GM18858 (cell line): ENCODE measurements around the gene COL24A1.
"Not testable (repeated sequence)": the region's sequence is repeated elsewhere in the genome, so short reads cannot be mapped to it uniquely, and the experiment has no call there.

ENCODE experiments used
- ATAC-seq: cut with Tn5 transposase; IDR thresholded peaks from one replicate; pipeline ENCODE4 v1.9.1; 2021; ENCODE audit not compliant: unreplicated experiment

The COL24A1 gene

DNA sequence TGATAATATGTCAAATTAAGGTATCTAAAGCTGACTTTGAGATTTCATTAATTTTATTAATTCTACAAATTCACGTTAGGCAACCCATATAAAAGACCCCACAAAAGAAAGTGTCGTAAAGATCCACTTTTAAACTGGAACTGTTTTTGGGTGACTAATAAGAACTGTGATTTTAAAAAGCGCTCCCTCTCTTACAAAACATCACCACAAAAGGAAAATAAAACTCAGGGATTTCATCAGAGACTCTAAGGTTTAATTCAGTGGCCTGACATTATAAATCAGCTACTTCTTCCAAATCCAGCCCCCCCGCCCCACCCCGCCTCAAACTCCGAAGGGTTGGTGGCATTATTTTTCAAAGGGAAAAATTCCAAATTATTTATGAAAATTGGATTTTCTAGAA is 2.7 kb downstream of the COL24A1 start:
- ATAC-seq, result no peak

DNA sequence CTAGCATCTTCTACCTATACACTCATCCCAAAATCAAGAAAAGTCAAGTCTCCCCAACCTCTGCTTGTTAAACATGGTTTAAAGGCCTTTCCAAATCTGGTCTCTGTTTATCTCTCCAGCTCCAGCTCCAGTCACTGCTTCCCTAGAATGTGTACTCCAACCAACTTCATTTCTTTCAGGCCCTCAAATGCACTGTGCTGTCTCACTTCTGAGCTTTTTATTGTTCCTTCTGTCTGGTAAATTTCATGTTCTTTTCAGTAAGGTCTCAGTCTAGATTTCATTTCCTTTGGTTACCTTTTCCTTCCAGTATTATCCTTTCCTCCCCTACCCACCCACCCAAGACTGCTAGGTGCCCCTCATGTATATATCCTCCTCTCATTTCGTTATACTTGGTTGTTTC is 3.7 kb downstream of the COL24A1 start:
- ATAC-seq, result no peak

DNA sequence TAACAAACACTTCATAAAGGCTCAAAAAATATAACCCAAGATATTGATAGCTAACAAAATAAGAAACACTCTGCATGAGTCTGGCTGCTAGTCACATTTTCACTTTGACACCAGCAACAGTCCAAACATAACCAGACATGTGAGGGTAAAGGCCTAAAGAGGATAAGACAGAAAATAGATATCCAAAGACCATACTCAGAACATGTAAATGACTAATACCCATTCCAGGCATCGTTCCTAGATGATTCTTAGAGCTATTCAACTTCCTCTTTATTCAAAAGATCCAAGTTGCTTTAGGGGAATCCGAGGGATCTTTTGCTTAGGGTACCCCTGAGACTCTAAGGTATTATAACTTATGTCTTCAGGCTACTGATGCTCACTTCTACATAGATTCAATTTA is 5.1 kb downstream of the COL24A1 start:
- no peak for ATAC-seq

DNA sequence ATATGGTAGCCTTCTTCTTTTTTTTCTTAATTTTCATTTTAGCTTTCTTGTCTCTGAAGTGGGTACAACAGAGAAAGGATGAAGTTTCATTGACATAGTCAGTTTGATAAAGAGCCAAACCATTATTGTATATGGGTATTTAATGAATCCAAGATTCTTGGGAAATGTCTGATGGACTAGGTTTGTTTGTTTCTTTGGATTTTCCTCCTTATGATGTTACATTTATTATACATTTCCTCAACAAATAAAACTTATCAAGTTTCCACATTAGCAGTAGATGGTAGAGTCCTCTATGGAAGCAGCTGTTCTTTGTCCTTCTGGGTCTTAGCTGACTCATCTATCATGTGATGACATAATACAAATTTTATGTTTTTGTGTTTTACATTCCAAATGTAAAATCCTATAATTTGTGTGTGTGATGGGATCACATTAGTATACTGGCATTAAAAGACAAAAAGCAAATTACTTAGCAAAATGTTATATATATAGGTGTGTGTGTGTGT is 6.0 kb downstream of the COL24A1 start:
- no peak for ATAC-seq

DNA sequence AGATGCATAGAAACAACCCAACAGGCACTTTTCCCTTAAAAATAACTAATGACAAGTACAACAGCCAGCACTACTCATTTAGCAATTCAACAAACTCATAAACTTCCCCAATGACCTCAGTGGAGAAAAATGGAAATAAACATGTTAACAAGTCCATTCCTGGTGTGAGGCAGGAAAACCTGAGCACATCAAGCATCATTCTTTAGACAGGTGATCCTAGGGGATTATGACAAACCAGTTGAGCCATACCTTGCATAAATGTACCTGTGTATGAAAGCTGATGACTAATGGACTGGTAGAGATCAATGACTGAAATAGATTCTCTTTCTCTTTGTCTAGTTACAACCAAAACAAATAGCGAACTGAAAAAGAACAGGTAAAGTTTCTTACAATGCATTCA is 7.0 kb downstream of the COL24A1 start:
- no peak for ATAC-seq

DNA sequence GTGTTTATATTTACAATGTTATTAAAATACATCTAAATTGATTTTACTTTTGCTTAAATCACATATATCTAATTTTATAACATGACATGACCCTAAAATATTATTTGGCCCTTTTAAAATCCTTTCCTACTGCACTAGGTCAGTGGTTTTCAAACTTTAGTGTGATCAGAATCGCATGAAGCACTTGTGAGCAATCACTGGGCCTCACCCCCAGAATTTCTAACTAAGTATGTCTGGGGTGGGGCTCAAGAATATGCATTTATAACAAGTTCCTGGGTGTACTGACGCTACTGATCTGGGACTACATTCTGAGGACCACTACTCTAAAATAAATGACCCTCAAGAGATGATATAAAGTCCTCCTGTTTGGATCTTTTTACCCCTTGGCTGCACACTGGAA is 8.8 kb downstream of the COL24A1 start:
- no peak for ATAC-seq

DNA sequence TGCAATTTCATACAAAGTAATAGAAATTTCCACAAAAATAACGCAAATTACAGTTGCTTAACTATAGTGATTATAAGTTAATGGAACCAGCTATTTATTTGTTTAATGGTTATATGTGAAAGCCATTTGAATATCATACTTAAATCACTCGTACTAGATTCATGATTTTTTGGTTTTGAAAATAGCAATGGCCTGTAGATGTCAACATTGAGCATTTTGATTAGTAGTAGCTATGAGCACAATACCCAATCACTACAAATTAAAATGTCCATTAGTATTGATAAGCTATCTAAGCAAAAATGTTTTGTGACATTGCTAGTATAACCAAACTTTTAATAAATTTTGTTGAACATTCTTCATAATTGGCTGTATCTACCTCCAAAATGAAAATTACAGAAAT is 10.0 kb downstream of the COL24A1 start:
- ATAC-seq, result no peak

DNA sequence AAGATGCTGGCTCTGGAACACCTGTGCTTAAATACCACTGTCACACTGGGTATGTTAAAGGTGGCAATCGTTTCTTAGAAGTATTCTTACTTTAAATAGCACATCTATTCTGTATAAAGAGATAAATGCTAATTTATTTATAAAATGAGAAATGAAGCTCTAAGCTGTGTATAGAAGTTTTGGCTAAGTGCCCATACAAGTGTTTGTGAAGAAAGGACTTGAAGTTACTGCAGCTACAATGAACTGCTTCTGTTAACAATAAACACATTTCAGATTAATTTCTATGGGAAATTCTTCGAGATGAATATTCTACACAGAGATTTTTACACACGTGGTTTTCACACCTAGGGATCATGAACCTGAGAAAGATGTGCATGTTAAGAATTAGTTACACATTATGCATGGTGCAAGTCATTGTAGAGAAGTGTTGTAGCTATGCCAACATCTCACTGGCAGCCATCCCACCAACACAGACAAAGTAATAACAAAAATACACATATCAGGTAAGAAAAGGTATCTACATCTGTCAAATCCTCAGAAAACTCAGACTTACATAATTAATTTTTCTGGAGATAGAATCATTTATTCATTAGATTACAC is 16.2 kb downstream of the COL24A1 start:
- ATAC-seq, result no peak

DNA sequence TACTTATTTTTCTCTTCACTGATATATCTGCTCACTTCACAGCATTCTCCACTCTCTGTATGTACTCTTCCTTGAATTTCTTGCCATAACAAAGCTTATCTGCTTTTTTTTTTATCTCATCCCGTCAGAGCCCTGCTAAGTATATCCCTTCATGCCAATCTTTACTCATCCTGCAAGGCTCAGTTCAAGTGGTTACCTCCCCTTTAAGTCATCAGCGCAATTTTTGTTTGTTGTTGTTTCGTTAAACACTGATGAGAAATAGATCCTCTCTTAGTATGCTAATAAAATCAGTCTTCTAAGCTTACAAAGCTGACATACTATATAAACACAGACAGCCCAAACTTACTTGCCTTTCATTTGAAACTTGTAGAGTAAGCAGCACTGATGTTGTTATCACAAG is 17.8 kb downstream of the COL24A1 start:
- ATAC-seq, result no peak

DNA sequence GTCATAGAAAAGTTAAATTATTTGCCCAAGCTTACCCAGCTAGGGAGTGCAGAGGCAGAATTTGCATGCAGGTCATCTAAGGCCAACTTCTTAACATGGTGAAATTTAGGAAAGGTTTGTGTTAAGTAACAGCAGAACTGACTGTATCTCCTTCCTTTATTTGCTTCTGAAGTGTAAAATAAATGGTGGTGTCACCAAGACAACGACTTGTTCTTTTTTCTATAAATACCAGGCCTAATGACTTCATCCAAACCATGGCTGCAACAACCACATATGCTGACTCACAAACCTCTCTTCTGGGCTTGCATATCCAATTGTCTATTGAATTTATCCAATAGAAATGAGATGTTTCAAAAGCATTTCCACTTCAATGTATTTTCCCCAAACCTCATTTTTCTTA is 19.1 kb downstream of the COL24A1 start:
- no peak for ATAC-seq

DNA sequence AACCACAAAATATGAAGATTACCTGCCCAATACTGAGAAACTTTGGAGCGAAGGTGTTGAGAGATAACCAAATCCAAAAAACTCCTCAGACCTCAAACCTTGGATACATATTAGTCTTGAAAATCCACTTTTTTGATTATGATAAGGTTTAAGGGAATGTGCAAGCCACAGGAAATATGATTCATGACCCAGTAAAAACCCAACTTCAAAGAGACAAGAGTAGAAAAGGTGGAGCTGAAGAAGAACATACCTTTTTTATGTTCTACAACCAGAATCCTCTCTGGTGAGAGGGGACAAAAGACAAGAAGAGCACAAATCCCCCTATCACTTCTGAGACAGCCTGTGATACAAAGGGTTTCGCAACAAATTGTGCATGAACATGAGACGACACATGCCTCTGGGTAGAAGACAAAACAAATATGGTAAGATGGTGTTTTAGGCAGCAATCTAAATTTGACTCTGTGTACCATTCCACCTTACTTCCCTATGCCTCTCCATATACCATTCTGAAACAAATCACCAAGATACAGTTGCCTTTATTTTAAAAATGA is 37.3 kb downstream of the COL24A1 start:
- ATAC-seq, result no peak

DNA sequence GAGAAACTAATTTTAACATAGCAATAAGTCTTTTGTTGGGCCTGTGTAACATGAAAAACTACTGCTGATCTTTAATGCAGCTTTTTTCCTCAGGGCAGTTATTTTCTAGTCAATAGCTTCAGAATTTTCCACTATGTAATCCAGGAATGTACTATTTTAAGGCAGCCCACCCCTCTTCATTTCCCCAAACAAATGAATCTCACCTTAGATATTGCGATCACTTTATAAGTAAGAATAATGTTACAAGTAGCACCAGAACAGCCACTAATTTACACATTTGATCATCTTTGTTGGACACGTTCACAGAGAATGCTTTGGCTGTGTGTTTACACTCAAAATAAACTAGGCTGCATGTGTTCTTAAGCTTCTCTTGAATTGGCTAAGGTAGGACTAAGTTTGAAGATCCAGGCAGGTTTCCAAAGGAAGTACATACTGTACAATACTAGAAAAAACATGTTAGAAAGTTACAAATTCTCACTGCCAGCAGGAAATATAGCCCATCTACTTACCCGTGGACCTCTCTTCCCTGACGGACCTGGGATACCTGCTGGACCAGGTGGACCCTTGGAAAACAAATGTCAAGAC is 41.7 kb downstream of the COL24A1 start:
- no peak for ATAC-seq

DNA sequence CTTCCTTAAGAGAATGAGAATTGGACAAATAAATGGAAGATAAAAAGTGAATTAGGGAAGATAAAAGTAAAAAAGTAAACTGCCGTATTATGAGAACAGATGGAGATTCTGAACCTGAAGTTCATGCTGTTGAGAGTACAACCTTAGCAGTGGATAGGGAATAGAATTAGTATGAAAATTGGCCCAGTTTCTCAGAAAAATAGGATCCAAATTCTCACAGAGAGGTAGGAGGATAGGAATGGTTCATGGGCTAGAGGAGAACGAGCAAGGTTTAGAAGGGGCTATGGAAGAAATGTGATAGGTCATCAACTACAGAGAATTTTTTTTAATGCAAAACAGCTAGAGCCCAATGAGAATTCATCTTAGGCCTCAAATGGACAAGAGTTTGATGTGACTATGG is 42.3 kb downstream of the COL24A1 start:
- no peak for ATAC-seq

DNA sequence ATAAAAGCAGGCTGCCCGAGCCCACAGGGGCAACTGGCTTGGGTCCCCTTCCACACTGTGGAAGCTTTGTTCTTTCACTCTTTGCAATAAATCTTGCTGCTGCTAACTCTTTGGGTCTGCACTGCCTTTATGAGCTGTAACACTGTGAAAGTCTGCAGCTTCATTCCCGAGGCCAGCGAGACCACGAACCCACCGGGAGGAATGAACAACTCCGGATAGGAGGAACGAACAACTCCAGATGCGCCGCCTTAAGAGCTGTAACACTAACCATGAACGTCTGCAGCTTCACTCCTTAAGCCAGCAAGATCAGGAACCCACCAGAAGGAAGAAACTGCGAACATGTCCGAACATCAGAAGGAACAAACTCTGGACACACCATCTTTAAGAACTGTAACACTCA is 45.0 kb downstream of the COL24A1 start:
- not testable (repeated sequence) for ATAC-seq

DNA sequence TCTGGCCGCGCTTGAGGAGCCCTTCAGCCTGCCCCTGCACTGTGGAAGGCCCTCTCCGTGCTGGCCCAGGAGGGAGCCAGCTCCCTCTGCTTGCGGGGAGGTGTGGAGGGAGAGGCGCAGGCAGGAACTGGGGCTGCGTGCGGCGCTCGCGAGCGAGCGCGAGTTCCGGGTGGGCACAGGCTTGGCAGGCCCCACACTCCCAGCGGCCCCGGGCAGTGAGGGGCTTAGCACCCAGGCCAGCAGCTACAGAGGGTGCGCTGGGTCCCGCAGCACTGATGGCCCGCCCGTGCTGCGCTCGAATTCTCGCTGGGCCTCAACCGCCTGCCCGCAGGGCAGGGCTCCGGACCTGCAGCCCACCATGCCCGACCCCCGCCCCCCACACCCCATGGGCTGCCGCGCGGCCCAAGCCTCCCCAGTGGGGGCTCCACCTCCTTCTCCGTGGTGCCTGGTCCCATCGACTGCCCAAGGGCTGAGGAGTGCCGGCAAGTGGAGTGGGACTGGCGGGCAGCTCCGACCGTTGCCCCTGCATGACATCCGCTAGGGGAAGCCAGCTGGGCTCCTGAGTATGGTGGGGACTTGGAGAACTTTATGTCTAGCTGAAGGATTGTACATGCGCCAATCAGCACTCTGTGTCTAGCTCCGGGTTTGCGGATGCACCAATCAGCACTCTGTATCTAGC is 46.0 kb downstream of the COL24A1 start:
- no peak for ATAC-seq

DNA sequence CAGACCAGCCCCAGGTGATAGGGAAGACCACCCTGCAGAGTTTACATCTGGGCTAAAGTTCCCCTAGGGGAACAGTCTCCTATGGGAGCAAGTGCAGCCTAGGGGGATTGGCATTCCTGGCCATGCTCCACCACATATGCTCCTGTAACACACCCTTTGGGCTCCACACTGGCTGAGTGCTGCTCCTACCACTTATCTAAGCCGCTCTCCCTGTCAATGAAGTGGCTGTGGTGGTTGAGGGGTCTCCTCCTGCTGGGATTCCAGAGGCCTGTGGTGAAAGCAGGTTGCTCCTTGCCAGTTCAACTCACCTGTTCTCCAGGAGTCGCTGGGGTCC is 51.1 kb downstream of the COL24A1 start:
- ATAC-seq, result no peak

DNA sequence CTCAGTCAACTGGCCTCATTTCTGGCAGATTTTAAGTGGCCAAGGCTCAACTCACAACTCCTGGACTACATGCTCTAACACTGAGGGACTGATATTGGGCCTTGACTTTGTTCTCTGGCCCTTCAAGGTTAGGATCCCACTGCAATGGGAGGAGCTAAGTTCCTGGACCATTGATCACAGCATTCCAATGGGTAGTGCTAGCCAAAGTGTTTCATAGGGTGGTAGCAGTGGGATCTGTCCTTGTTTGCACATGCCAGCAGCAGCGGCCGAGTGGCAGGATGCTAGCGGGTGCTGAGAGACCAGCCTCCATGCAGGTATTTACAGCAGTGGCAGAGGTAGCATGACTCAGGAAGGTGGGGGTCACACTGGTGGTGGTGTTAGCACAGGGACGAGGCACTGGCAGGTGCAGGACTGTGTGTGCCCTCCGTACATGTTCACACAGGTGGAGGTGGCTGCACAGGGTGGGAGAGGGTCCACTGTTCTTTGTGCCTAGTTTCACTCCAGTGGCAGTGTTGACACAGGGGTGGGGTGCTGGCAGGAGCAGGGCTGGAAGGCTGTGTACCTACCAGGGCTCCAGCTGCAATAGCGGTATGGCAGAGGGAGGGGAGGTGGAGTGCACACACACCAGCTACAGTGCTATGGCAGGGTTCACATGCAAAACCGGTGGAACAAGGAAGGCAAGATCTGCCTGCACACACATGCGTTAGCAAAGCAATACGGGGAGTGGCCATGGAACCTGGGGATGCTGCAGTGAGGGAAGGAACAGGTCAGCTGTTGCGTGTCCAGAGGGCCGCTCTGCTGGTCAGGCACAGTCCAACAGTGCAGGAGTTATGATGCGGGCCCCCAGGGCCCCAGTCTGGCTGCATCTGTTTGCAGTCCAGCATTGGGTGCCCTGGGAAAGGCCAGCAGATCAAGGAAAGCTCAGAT is 51.7 kb downstream of the COL24A1 start:
- ATAC-seq, result no peak

DNA sequence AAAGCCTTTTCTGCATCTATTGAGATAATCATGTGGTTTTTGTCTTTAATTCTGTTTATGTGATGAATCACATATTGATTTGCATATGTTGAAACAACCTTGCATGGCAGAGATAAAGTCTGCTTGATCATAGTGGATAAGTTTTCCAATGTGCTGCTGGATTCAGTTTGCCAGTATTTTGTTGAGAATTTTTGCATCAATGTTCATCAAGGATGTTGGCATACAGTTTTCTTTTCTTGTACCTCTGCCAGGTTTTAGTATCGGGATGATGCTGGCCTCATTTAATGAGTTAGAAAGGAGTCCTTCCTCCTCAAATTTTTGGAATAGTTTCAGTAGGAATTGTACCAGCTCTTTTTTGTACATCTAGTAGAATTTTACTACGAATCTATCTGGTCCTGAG is 55.0 kb downstream of the COL24A1 start:
- no peak for ATAC-seq

DNA sequence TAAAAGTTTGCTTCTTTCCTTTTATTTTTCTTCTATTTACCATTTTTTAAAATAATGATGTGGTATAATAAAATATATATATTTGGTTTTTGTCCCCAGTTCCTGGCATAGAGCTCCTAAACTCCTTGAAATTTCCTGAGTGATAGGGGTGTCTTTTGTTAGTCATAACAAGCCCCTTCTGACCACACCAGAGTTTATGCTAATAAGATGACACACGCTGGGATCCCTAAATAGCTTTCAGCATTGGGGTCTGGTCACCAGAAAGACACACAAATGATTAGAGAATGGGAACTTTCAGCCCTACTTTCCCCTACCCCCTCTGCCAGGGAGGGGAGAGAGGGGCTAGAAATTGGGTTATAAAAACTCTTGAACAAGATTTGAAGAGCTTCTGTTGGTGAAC is 56.2 kb downstream of the COL24A1 start:
- no peak for ATAC-seq

DNA sequence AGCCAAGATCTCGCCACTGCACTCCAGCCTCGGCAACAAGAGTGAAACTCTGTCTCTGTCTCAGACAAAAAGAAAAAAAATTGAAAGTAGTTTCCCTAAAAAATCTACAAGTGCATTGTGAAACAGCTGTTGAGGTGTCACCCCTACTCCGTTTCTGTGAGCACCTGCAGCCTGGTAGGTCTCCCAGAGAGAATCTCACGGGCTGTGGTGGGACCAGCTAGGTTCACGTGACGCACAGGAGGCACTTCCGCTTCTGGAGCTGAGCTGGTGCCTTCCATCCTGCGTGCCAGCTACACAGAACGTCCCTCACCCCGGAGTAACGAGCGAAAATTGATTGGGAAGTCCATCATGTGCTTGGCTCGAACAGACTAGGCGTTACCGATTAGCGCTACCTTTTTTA is 66.8 kb downstream of the COL24A1 start:
- no peak for ATAC-seq

DNA sequence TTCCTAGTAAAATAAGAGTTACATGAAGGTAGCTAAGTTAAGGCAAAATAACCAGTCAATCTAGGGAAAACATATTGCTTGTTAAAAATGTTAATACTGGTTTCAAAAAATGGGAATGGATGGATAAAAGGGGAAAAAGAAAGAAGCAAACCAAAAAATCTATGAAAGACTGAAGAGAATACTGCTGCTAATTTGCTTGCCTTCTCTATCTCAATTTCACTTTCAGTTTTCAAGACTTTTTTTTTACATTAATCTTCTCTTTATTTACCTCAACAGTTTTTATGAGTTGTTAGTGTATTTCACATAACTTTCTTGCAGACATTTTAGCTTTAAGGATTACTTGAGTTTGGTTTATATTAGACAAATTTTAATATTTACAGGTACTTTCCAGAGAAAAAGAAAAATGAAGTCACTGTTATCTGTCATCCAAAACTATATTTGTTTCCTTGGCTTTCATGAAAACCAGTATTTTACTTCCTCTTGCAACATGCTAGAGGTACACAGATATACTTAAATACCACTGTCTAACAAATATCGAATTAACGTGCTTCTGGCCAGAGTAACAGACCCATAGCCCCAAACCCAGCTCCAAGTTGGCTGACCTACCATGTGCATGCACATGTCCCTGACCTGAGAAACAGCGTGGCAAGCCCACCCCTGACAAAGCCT is 70.7 kb downstream of the COL24A1 start:
- ATAC-seq, result no peak
